Erythroblast (primary cell): ENCODE measurements around the gene DRC1.

Source experiments
- GATA1 ChIP-seq: IDR thresholded peaks from 2 replicates; pipeline ENCODE4 v1.6.1; 2011; ENCODE audit warnings: low read depth, mild to moderate bottlenecking, control low read depth, low read length, moderate library complexity
- POLR2A ChIP-seq: IDR thresholded peaks from 2 replicates; pipeline ENCODE4 v1.6.1; 2011; ENCODE audit warnings: mild to moderate bottlenecking, low read length

DNA sequence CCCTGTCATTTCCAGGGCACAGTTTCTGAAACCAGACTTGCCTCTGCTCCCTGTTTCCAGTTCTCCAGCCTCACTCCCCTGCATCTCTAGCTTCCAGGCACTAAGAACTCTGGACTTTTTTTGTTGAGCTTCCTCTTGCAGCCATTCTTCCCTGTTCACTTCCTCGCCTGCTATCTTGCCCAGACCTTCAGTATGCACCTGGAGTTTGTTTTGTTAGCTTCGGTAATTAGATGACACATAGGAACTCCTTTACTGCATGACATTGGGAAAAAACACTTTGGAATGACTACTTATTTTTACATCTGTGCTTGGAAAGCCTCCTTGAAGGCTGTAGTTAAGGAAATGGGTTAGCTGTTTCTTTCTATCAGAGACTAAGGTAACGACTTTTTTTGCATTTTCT lies 41.0 kb downstream of the DRC1 start:
- no peak for TF ChIP-seq POLR2A
- no peak for TF ChIP-seq GATA1
